ENCODE results near the gene PDLIM4. TPM values are rescaled to one million over a fixed set of nuclear protein-coding genes. Genes with fewer than 3 reads are reported as not detected.

PDLIM4 gene
- total RNA-seq = under 1 TPM in 1 of 5 experiments, not detected in 4; 0.99 TPM
- polyA plus RNA-seq = not detected
- total RNA-seq = not detected

- ATAC-seq = no peak
Observed at GRCh38 chr5:132257131-132258101, at the start of gene PDLIM4. TSS of gene PDLIM4 (plus strand) at chr5:132257696. CDS start at chr5:132257735, 39 bp downstream.

DNA sequence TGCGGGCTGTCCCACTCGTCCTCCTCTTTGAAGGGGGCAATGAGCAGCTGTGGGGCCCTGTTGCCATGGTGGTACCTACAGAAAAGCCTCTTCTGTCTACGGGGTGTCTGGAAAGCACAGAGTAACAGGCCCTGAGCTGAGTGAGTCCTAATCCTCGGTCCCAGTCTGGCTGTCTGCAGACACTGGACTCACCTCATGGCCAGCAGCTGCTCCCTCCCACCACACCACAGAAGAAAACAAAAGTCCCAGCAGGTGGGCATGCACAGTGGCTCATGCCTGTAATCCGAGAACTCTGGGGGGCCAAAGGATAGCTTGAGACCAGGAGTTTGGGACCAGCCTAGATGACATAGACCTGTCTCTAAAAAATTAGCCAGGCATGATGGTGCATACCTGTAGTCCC, 49.7 kb upstream of the PDLIM4 start:
- no peak overlapping the region for H3K27ac ChIP-seq (ENCODE audit: low read depth, low read length)
- intact Hi-C loops (cut with micrococcal nuclease) = no loop called here
- CTCF ChIA-PET = no interaction called here
- peak overlapping the region in 1 of 9 donors; percentile 21 for H3K27ac Mint-ChIP-seq
- no peaks in the 10 kb centered on the region for H3K36me3 ChIP-seq (ENCODE audit: control insufficient read depth in 2 of 3, insufficient read depth in 3 of 3, low read length in 3 of 3)
- H3K9me3 ChIP-seq (ENCODE audit: control insufficient read depth in 2 of 3, low read length in 3 of 3) = no peaks in the 10 kb centered on the region
- H3K4me3 ChIP-seq (ENCODE audit: low read length) = no peak overlapping the region
- H3K27me3 Mint-ChIP-seq = peaks cover 0 to 9% (median 0%) of the 10 kb centered on the region in 5 donors
- peaks cover 0 to 17% (median 0%) of the 10 kb centered on the region in 5 donors for H3K36me3 Mint-ChIP-seq
- no peaks in the 10 kb centered on the region for H3K9me3 Mint-ChIP-seq
- H3K4me1 ChIP-seq (ENCODE audit: control insufficient read depth in 2 of 2, insufficient read depth in 2 of 2, low read length in 2 of 2) = no peaks in the 10 kb centered on the region
- DNase-seq = no peak
- H3K4me1 Mint-ChIP-seq = peaks cover 0 to 2% (median 0%) of the 10 kb centered on the region in 7 donors
- POLR2A ChIA-PET = no interaction called here
- ATAC-seq = no peak
- no peak overlapping the region for H3K4me3 Mint-ChIP-seq
- no peaks in the 10 kb centered on the region for H3K27me3 ChIP-seq (ENCODE audit: control insufficient read depth in 2 of 2, insufficient read depth in 2 of 2, low read length in 2 of 2)

More at GRCh38 chr5:132257131-132258101, at the start of gene PDLIM4:
- H3K4me3 ChIP-seq (ENCODE audit: low read length) = no peak within 1 kb of the TSS
- DNase-seq = peak in 1 of 9 donors; percentile 19
- no peaks in the 10 kb centered on the region for H3K36me3 ChIP-seq (ENCODE audit: control insufficient read depth in 2 of 3, insufficient read depth in 3 of 3, low read length in 3 of 3)
- no peaks in the 10 kb centered on the region for H3K27me3 ChIP-seq (ENCODE audit: control insufficient read depth in 2 of 2, insufficient read depth in 2 of 2, low read length in 2 of 2)
- no peak within 1 kb of the TSS for H3K27ac ChIP-seq (ENCODE audit: low read depth, low read length)
- Mint-ChIP-seq H3K4me1 (peaks cover 0 to 7% (median 4%) of the 10 kb centered on the region in 7 donors), H3K27me3 (peaks cover 11 to 29% (median 21%) of the 10 kb centered on the region in 5 donors), H3K27ac (no peak within 1 kb of the TSS), H3K4me3 (peak within 1 kb of the TSS in 6 of 10 donors; percentile 7 to 70 (median 52)), H3K9me3 (peaks cover 0 to 1% (median 0%) of the 10 kb centered on the region in 11 donors), H3K36me3 (no peaks in the 10 kb centered on the region)
- POLR2A ChIA-PET = no interaction called here
- no peaks in the 10 kb centered on the region for H3K4me1 ChIP-seq (ENCODE audit: control insufficient read depth in 2 of 2, insufficient read depth in 2 of 2, low read length in 2 of 2)
- no peaks in the 10 kb centered on the region for H3K9me3 ChIP-seq (ENCODE audit: control insufficient read depth in 2 of 3, low read length in 3 of 3)
- intact Hi-C loops (cut with micrococcal nuclease) = no loop called here
- CTCF ChIA-PET = no interaction called here

DNA sequence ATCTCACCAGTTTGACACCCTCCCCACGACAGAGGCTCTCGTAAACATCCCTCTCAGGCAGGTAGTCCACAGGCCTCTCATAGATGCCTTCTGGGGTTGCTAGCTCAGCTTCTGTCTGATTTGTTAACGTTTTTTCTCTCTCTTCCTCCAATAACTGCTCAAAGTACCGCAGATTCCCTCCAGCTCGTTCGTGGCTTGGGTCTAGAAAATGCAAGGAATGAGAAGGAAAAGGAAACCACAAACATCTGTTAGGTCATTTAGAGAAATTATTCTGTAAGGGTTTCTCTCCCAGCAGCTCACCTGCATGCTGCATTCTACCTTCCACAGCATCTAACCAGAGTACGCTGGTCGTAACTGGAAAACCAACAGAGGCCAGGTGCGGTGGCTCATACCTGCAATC, 48.4 kb upstream of the PDLIM4 start:
- intact Hi-C loops (cut with micrococcal nuclease) = no loop called here
- H3K27ac ChIP-seq (ENCODE audit: low read depth, low read length) = no peak overlapping the region
- H3K36me3 Mint-ChIP-seq = peaks cover 0 to 15% (median 0%) of the 10 kb centered on the region in 5 donors
- no peak overlapping the region for H3K4me3 ChIP-seq (ENCODE audit: low read length)
- CTCF ChIA-PET = no interaction called here
- no peaks in the 10 kb centered on the region for H3K9me3 Mint-ChIP-seq
- no peaks in the 10 kb centered on the region for H3K9me3 ChIP-seq (ENCODE audit: control insufficient read depth in 2 of 3, low read length in 3 of 3)
- POLR2A ChIA-PET = no interaction called here
- H3K4me1 ChIP-seq (ENCODE audit: control insufficient read depth in 2 of 2, insufficient read depth in 2 of 2, low read length in 2 of 2) = no peaks in the 10 kb centered on the region
- H3K4me3 Mint-ChIP-seq = no peak overlapping the region
- H3K4me1 Mint-ChIP-seq = peaks cover 0 to 2% (median 0%) of the 10 kb centered on the region in 7 donors
- no peaks in the 10 kb centered on the region for H3K27me3 ChIP-seq (ENCODE audit: control insufficient read depth in 2 of 2, insufficient read depth in 2 of 2, low read length in 2 of 2)
- ATAC-seq (no peak), DNase-seq (no peak)
- no peak overlapping the region for H3K27ac Mint-ChIP-seq
- H3K27me3 Mint-ChIP-seq = peaks cover 0 to 9% (median 0%) of the 10 kb centered on the region in 5 donors
- no peaks in the 10 kb centered on the region for H3K36me3 ChIP-seq (ENCODE audit: control insufficient read depth in 2 of 3, insufficient read depth in 3 of 3, low read length in 3 of 3)

DNA sequence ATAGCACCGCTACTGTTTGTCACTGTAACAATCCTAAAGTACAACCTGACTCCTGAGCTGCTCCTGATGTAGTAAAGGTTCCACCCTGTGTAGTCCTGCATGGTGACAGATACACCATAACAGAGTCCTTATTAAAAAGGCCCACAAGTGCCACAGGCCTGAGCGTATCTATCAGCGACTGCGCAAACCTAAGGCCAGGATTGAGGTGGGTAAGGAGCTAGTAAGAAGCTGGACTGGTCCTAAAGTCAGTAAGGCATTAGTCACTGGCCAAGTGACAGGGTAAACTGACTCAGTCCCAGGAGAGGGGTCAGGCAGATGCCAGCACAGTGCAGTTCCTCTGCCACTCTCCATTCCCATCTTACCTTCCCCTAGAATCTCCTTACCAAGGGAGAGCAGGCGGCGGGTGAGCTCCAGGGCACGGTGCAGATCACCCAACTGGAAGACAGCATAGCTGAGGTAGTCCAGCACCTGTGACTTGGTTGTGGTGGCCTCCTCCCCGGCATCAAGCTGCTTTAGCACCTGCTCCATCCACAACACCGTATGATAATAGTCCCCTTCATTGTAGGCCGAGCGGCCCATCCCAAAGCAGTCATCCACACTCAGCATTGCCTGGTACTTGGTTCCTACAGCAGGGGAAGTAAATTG, 47.5 kb upstream of the PDLIM4 start:
- Histone ChIP-seq H3K36me3 (ENCODE audit: control insufficient read depth in 2 of 3, insufficient read depth in 3 of 3, low read length in 3 of 3) (no peaks in the 10 kb centered on the region), H3K4me3 (ENCODE audit: low read length) (no peak overlapping the region), H3K9me3 (ENCODE audit: control insufficient read depth in 2 of 3, low read length in 3 of 3) (no peaks in the 10 kb centered on the region), H3K27me3 (ENCODE audit: control insufficient read depth in 2 of 2, insufficient read depth in 2 of 2, low read length in 2 of 2) (no peaks in the 10 kb centered on the region), H3K27ac (ENCODE audit: low read depth, low read length) (no peak overlapping the region), H3K4me1 (ENCODE audit: control insufficient read depth in 2 of 2, insufficient read depth in 2 of 2, low read length in 2 of 2) (no peaks in the 10 kb centered on the region)
- peaks cover 0 to 2% (median 0%) of the 10 kb centered on the region in 7 donors for H3K4me1 Mint-ChIP-seq
- peaks cover 0 to 4% (median 0%) of the 10 kb centered on the region in 5 donors for H3K27me3 Mint-ChIP-seq
- H3K4me3 Mint-ChIP-seq = no peak overlapping the region
- CTCF ChIA-PET = no interaction called here
- H3K9me3 Mint-ChIP-seq = no peaks in the 10 kb centered on the region
- intact Hi-C loops (cut with micrococcal nuclease) = no loop called here
- no peak overlapping the region for H3K27ac Mint-ChIP-seq
- H3K36me3 Mint-ChIP-seq = peaks cover 0 to 14% (median 0%) of the 10 kb centered on the region in 5 donors
- POLR2A ChIA-PET = no interaction called here
- ATAC-seq (peak; percentile 21), DNase-seq (no peak)

DNA sequence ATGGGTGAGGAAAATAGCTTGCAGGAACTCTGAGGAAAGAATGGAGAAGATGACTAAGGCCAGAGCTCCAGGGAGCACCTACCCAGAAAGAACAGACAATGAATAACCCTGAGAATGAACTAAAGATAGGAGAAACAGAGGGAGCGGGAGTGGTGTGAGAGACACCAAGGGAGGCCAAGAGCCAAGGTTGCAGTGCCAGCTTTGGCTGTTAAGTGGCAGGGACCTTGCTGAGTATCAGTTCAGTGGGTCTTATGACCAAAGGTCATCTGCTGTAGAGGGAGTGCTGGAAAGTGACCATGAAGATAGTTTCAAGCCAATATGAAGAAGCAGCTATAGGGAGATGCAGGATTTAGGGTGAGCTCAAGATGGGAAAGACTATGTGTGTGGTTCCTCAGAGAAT, 46.6 kb upstream of the PDLIM4 start:
- H3K4me1 ChIP-seq (ENCODE audit: control insufficient read depth in 2 of 2, insufficient read depth in 2 of 2, low read length in 2 of 2) = no peaks in the 10 kb centered on the region
- ChIA-PET POLR2A (no interaction called here), CTCF (no interaction called here)
- Mint-ChIP-seq H3K27me3 (no peaks in the 10 kb centered on the region), H3K4me1 (peaks cover 0 to 2% (median 0%) of the 10 kb centered on the region in 7 donors), H3K27ac (no peak overlapping the region), H3K9me3 (no peaks in the 10 kb centered on the region), H3K36me3 (peaks cover 0 to 15% (median 0%) of the 10 kb centered on the region in 5 donors), H3K4me3 (no peak overlapping the region)
- no peak overlapping the region for H3K4me3 ChIP-seq (ENCODE audit: low read length)
- intact Hi-C loops (cut with micrococcal nuclease) = no loop called here
- DNase-seq (no peak), ATAC-seq (no peak)
- H3K27me3 ChIP-seq (ENCODE audit: control insufficient read depth in 2 of 2, insufficient read depth in 2 of 2, low read length in 2 of 2) = no peaks in the 10 kb centered on the region
- no peaks in the 10 kb centered on the region for H3K9me3 ChIP-seq (ENCODE audit: control insufficient read depth in 2 of 3, low read length in 3 of 3)
- H3K36me3 ChIP-seq (ENCODE audit: control insufficient read depth in 2 of 3, insufficient read depth in 3 of 3, low read length in 3 of 3) = no peaks in the 10 kb centered on the region
- no peak overlapping the region for H3K27ac ChIP-seq (ENCODE audit: low read depth, low read length)

- Mint-ChIP-seq H3K9me3 (no peaks in the 10 kb centered on the region), H3K27ac (no peak overlapping the region), H3K4me3 (no peak overlapping the region), H3K36me3 (peaks cover 0 to 15% (median 0%) of the 10 kb centered on the region in 5 donors), H3K27me3 (no peaks in the 10 kb centered on the region), H3K4me1 (peaks cover 0 to 2% (median 0%) of the 10 kb centered on the region in 7 donors)
- H3K27ac ChIP-seq (ENCODE audit: low read depth, low read length) = no peak overlapping the region
- no peaks in the 10 kb centered on the region for H3K9me3 ChIP-seq (ENCODE audit: control insufficient read depth in 2 of 3, low read length in 3 of 3)
- DNase-seq = no peak
- no peaks in the 10 kb centered on the region for H3K27me3 ChIP-seq (ENCODE audit: control insufficient read depth in 2 of 2, insufficient read depth in 2 of 2, low read length in 2 of 2)
- H3K4me1 ChIP-seq (ENCODE audit: control insufficient read depth in 2 of 2, insufficient read depth in 2 of 2, low read length in 2 of 2) = no peaks in the 10 kb centered on the region
- ChIA-PET POLR2A (no interaction called here), CTCF (interaction anchor here (0.6 to 1.3 kb wide), 2 partner anchors 27 to 148 kb away, joined by 3 read pairs; no protein-coding TSS in a partner anchor)
- ATAC-seq = no peak
- no peaks in the 10 kb centered on the region for H3K36me3 ChIP-seq (ENCODE audit: control insufficient read depth in 2 of 3, insufficient read depth in 3 of 3, low read length in 3 of 3)
- intact Hi-C loops (cut with micrococcal nuclease) = no loop called here
- no peak overlapping the region for H3K4me3 ChIP-seq (ENCODE audit: low read length)
Observed at GRCh38 chr5:132211787-132212186, 45.7 kb upstream of the PDLIM4 start.
